HG02571 (cell line): ENCODE data around the gene PELO.

ENCODE experiments used
- ATAC-seq: cut with Tn5 transposase; IDR thresholded peaks from one replicate; pipeline ENCODE4 v1.9.1; 2021; ENCODE audit warnings: mild to moderate bottlenecking, moderate library complexity; ENCODE audit not compliant: unreplicated experiment

PELO gene

DNA sequence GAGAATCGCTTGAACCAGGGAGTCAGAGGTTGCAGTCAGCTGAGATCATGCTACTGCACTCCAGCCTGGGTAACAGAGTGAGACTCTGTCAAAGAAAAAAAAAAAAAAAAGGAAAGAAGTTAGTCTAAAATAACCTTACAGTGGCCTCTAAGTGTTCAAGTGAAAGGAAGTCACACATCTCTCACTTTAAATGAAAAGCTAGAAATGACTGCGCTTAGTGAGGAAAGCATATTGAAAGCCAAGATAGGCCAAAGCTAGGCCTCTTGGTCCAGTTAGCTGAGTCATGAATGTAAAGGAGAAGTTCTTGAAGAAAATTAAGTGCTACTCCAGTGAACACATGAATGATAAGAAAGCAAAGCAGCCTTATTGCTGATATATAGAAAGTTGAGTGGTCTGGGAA lies 38.1 kb downstream of the PELO start:
- ATAC-seq, result peak; percentile 81

- no peak for ATAC-seq
Measured at GRCh38 chr5:52827815-52828214, 40.1 kb downstream of the PELO start.

DNA sequence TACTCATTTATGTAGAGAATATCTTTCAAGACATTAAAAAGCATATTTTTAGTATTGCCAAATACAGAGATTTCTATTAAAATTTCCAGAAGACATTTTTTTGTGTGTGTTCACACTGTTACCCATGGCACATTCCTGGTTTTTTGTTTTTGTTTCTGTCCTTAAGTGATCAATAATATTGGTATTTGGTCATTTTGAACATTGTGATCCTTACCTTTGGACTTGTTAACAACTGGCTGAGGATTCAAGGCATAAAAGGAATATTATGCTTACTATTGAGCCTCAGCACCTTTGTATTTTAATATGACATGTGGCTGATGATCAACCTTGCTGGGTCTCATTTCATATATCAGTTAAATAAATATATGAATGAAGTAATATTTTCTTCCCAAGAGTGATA lies 41.9 kb downstream of the PELO start:
- no peak for ATAC-seq

GRCh38 chr5:52830650-52831049 lies 42.9 kb downstream of the PELO start:
- ATAC-seq, result no peak

DNA sequence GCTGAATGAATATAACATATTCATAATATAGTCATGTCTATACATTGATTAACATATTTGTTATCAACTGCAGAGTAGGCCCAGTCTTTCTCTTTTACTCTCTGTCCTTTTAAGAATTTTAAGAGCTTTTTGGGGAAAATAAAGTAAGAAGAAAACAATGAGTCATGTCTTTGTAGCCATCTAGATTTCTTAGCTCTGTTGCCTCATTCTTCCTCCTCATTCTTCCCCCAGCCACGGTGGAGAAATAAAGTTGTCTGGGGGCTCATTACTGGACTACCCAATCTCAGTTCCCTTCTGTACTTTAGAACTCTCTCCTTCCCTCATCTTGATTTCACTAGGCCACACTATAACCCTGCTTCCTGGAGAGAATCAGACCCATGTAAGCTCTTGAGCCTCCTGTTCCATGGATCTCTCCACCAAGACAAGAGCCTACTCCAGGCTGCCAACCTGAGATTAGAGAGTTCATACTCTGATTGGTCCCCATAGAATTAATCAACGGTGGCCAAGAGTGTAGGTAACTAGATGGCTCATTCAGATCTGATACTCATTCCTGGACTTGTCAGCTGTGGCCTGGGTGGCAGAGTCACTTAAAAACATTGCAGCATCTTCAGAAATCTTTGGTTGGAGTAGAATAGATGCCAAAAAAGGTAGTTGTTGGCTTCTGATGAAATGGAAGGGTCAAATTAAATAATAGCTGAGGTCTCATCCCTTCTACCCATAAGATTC lies 44.2 kb downstream of the PELO start:
- no peak for ATAC-seq

DNA sequence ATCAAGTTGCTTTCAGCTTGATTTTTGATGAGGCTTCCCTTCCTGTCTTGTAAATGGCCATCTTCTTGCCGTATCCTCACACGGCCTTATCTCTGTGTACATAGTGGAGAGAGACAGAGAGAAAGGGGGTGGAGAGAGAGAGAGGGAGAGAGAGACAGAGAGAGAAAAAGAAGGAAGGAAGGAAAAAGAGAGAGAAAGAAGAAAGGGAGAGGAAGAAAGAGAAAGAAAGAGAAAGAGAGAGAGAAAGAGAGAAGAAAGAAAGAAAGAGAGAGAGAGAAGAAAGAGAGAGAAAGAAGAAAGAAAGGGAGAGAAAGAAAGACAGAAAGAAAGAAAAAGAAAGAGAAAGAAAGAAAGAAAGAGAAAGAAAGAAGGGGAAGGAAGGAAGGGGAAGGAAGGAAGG lies 46.6 kb downstream of the PELO start:
- no peak for ATAC-seq

- no peak for ATAC-seq
Measured at GRCh38 chr5:52837068-52837467, 49.4 kb downstream of the PELO start.
